H1 (cell line): ENCODE data around the gene ATAT1. TPM values are rescaled to one million over a fixed set of nuclear protein-coding genes. Genes with fewer than 3 reads are reported as not detected.

ENCODE experiments used
- ASH2L ChIP-seq: fragments of 200-600, 300-600 bp; sonication (generic); IDR thresholded peaks from one replicate; pipeline ENCODE4 v1.7.1; 2017; ENCODE audit warnings: low read length
- ATF2 ChIP-seq: IDR thresholded peaks from 2 replicates; pipeline ENCODE4 v1.6.1; 2012; ENCODE audit warnings: low read length, inconsistent platforms
- ATF3 ChIP-seq: IDR thresholded peaks from 2 replicates; pipeline ENCODE4 v1.6.1; 2011; ENCODE audit warnings: low read depth, mild to moderate bottlenecking, low read length; ENCODE audit not compliant: insufficient read depth
- BCL11A ChIP-seq, 2 experiments: IDR thresholded peaks; one replicate each; pipeline ENCODE4 v1.6.1; 2011; ENCODE audit warnings: low read depth in 2 of 2, low read length in 2 of 2, mild to moderate bottlenecking in 2 of 2
- CBX5 ChIP-seq: fragments of 300-800, 300-1000 bp; sonication (generic); IDR thresholded peaks from 2 replicates; pipeline ENCODE4 v1.7.1; 2016; ENCODE audit warnings: antibody characterized with exemption, low read length, low read depth
- CBX8 ChIP-seq: fragments of 300-800, 300-1000 bp; sonication (generic); IDR thresholded peaks from 2 replicates; pipeline ENCODE4 v1.7.1; 2016; ENCODE audit warnings: low read depth, low read length, borderline replicate concordance
- CTBP2 ChIP-seq: IDR thresholded peaks from 2 replicates; pipeline ENCODE4 v1.7.0; 2011; ENCODE audit warnings: borderline replicate concordance, mild to moderate bottlenecking, moderate library complexity, mixed read lengths, low read length; ENCODE audit not compliant: insufficient read depth, insufficient read length
- EZH2 ChIP-seq: fragments of 200-600 bp; sonication (generic); IDR thresholded peaks from 2 replicates; pipeline ENCODE4 v1.7.1; 2012; ENCODE audit warnings: low read depth, mild to moderate bottlenecking, moderate library complexity, low read length, inconsistent platforms; ENCODE audit not compliant: severe bottlenecking
- HDAC6 ChIP-seq: IDR thresholded peaks from one replicate; pipeline ENCODE4 v1.7.1; 2012; ENCODE audit warnings: low read depth, mild to moderate bottlenecking, inconsistent platforms, low read length, moderate library complexity
- KDM4A ChIP-seq: IDR thresholded peaks from one replicate; pipeline ENCODE4 v1.7.1; 2012; ENCODE audit warnings: low read depth, mild to moderate bottlenecking, moderate library complexity, low read length, inconsistent platforms; ENCODE audit not compliant: severe bottlenecking
- MAFK ChIP-seq: IDR thresholded peaks from 2 replicates; pipeline ENCODE4 v1.6.1; 2012; ENCODE audit warnings: low read depth, mild to moderate bottlenecking, improper control_type of control experiment, low read length
- PHF8 ChIP-seq: fragments of 200-600 bp; sonication (generic); conservative IDR thresholded peaks from 2 replicates; pipeline ENCODE4 v1.7.1; 2012; ENCODE audit warnings: low read depth, mild to moderate bottlenecking, inconsistent platforms, low read length, moderate library complexity
- POLR2A ChIP-seq, 2 experiments: IDR thresholded peaks; 1 replicate in 1 of 2; 2 replicates in 1 of 2; pipeline ENCODE4 v1.6.1; 2011; ENCODE audit warnings: low read depth in 2 of 2, low read length in 2 of 2, mild to moderate bottlenecking in 2 of 2; ENCODE audit errors: control extremely low read depth in 1 of 2
- POLR2AphosphoS5 ChIP-seq: IDR thresholded peaks from 2 replicates; pipeline ENCODE4 v1.6.1; 2011; ENCODE audit warnings: low read depth, low read length
- RBBP5 ChIP-seq: IDR thresholded peaks from 2 replicates; pipeline ENCODE4 v1.7.1; 2012; ENCODE audit warnings: low read depth, mild to moderate bottlenecking, inconsistent platforms, low read length, moderate library complexity, borderline replicate concordance
- RFX5 ChIP-seq: IDR thresholded peaks from 2 replicates; pipeline ENCODE4 v1.6.1; 2011; ENCODE audit warnings: low read depth, low read length, improper control_type of control experiment, borderline replicate concordance
- SIRT6 ChIP-seq: IDR thresholded peaks from one replicate; pipeline ENCODE4 v1.7.1; 2012; ENCODE audit warnings: low read length, inconsistent platforms
- SP1 ChIP-seq: IDR thresholded peaks from 2 replicates; pipeline ENCODE4 v1.6.1; 2011; ENCODE audit warnings: low read depth, low read length
- SP4 ChIP-seq: IDR thresholded peaks from 2 replicates; pipeline ENCODE4 v1.6.1; 2012; ENCODE audit warnings: low read length, inconsistent platforms
- TAF1 ChIP-seq: IDR thresholded peaks from 2 replicates; pipeline ENCODE4 v1.6.1; 2011; ENCODE audit warnings: mild to moderate bottlenecking, low read depth, low read length
- TBP ChIP-seq: IDR thresholded peaks from 2 replicates; pipeline ENCODE4 v1.6.1; 2011; ENCODE audit warnings: low read depth, low read length, improper control_type of control experiment
- TEAD4 ChIP-seq: IDR thresholded peaks from 2 replicates; pipeline ENCODE4 v1.6.1; 2012; ENCODE audit warnings: low read depth, low read length, inconsistent platforms, mixed read lengths
- polyA plus RNA-seq, 7 experiments: library from polyadenylated mRNA; depleted of rRNA in 3 of 7; stranded (reverse) in 5 of 7; unstranded in 2 of 7; fragments of >200 nt in 5 of 7; fragments of 200-250 nt in 2 of 7; gene quantifications; 1 replicate in 5 of 7; 2 replicates in 1 of 7; 4 replicates in 1 of 7; pipeline versions ENCODE4 v1.2.1 to v1.2.3, GENCODE V29; 2011 to 2013; ENCODE audit warnings: missing spikeins in 2 of 7, mixed read lengths in 2 of 7
- total RNA-seq: library from RNA; stranded (reverse); fragmentation: NEBNext Ultra II Directional; extraction: Animal tissue kit (Norgen Biotek cat#: 25700); gene quantifications from 2 replicates; pipeline ENCODE4 v1.2.1, GENCODE V29; 2021

The ATAT1 gene
- total and polyA plus RNA-seq, 2 of the 8 experiments (the other 6 are each of a cell fraction or from before 2014, with no cell fraction given) = 14.4 to 14.6 TPM

- no peak for TF ChIP-seq ATF2
- TF ChIP-seq BCL11A (IDR thresholded peaks at IDR 0.05; ENCODE audit: low read depth in 2 of 2, low read length in 2 of 2) = no peak
- peak; percentile 36 for TF ChIP-seq CTBP2
- TF ChIP-seq ASH2L = peak; percentile 67
- no peak for TF ChIP-seq CBX8
- TF ChIP-seq TAF1 = peak; percentile 49; the same call in 1 of the 2 replicates
- TF ChIP-seq HDAC6 = no peak
- peak; percentile 66 for TF ChIP-seq KDM4A
- peak; percentile 31; the same call in 1 of the 2 replicates for TF ChIP-seq POLR2AphosphoS5
- TF ChIP-seq SP4 = peak; percentile 72; the same call in 1 of the 2 replicates
- TF ChIP-seq ATF3 = no peak
- no peak for TF ChIP-seq SIRT6
- no peak for TF ChIP-seq RFX5
- 0 out of 2 replicates have a peak, but pooled peaks have one; percentile 41 for TF ChIP-seq PHF8
- TF ChIP-seq MAFK = no peak
- TF ChIP-seq CBX5 = no peak
- peak; percentile 61; the same call in 1 of the 2 replicates for TF ChIP-seq SP1
- TF ChIP-seq EZH2 = no peak
- TF ChIP-seq POLR2A (IDR thresholded peaks at IDR 0.05; ENCODE audit: control extremely low read depth in 1 of 2, low read depth in 2 of 2, low read length in 2 of 2) = peak in 1 of 2 experiments; percentile 41; a peak in 1 of 3 replicates
- peak; percentile 50; the same call in 1 of the 2 replicates for TF ChIP-seq TBP
- no peak for TF ChIP-seq RBBP5
- TF ChIP-seq TEAD4 = no peak
Measured at GRCh38 chr6:30690403-30691207, 63.9 kb downstream of the ATAT1 start, which contains the start of gene NRM (continued).
